ENCODE results near the gene SLC7A6OS. TPM values are rescaled to one million over a fixed set of nuclear protein-coding genes. Genes with fewer than 3 reads are reported as not detected.

The SLC7A6OS gene
- polyA plus RNA-seq, 1 experiment = 10.9 TPM

GRCh38 chr16:68357521-68357922 lies 46.8 kb upstream of the SLC7A6OS start:
- DNase-seq (ENCODE audit: low read depth, low spot score) = no peak
- ChIA-PET CTCF (no interaction called here), POLR2A (no interaction called here)
- no peak for TF ChIP-seq CTCF (IDR thresholded peaks at IDR 0.05; ENCODE audit: low read depth, low read length)
- Histone ChIP-seq H3K27me3 (ENCODE audit: control insufficient read depth, insufficient read depth, low read length) (no peaks in the 10 kb centered on the region), H3K27ac (ENCODE audit: low read depth, low read length) (no peak overlapping the region), H3K4me3 (ENCODE audit: low read depth, low read length) (no peak overlapping the region), H3K9me3 (ENCODE audit: control insufficient read depth, insufficient read depth, low read length) (no peaks in the 10 kb centered on the region; the same call in 1 of the 2 replicates)

GRCh38 chr16:68356919-68357286 lies 46.2 kb upstream of the SLC7A6OS start:
- TF ChIP-seq CTCF (IDR thresholded peaks at IDR 0.05; ENCODE audit: low read depth, low read length) = no peak
- Histone ChIP-seq H3K27ac (ENCODE audit: low read depth, low read length) (no peak overlapping the region), H3K9me3 (ENCODE audit: control insufficient read depth, insufficient read depth, low read length) (no peaks in the 10 kb centered on the region; the same call in 1 of the 2 replicates), H3K27me3 (ENCODE audit: control insufficient read depth, insufficient read depth, low read length) (no peaks in the 10 kb centered on the region), H3K4me3 (ENCODE audit: low read depth, low read length) (no peak overlapping the region)
- ChIA-PET CTCF (no interaction called here), POLR2A (interaction anchor here (1.2 kb wide), 1 partner anchor 93 kb away, joined by 3 read pairs; the partner anchor contains the start of gene SLC7A6)
- DNase-seq (ENCODE audit: low read depth, low spot score) = no peak

- CTCF ChIA-PET = no interaction called here
- no peaks in the 10 kb centered on the region for H3K27me3 ChIP-seq (ENCODE audit: control insufficient read depth, insufficient read depth, low read length)
- no peak for DNase-seq (ENCODE audit: low read depth, low spot score)
- POLR2A ChIA-PET = interaction anchor here (1.2 kb wide), 1 partner anchor 92 kb away, joined by 3 read pairs; the partner anchor contains the start of gene SLC7A6
- H3K9me3 ChIP-seq (ENCODE audit: control insufficient read depth, insufficient read depth, low read length) = no peaks in the 10 kb centered on the region; the same call in 1 of the 2 replicates
- H3K4me3 ChIP-seq (ENCODE audit: low read depth, low read length) = no peak overlapping the region
- H3K27ac ChIP-seq (ENCODE audit: low read depth, low read length) = no peak overlapping the region
- TF ChIP-seq CTCF (IDR thresholded peaks at IDR 0.05; ENCODE audit: low read depth, low read length) = no peak
Observed at GRCh38 chr16:68356249-68356918, 45.6 kb upstream of the SLC7A6OS start.

GRCh38 chr16:68355447-68356248 lies 44.9 kb upstream of the SLC7A6OS start:
- TF ChIP-seq CTCF (IDR thresholded peaks at IDR 0.05; ENCODE audit: low read depth, low read length) = no peak
- H3K4me3 ChIP-seq (ENCODE audit: low read depth, low read length) = no peak overlapping the region
- H3K9me3 ChIP-seq (ENCODE audit: control insufficient read depth, insufficient read depth, low read length) = no peaks in the 10 kb centered on the region
- H3K27me3 ChIP-seq (ENCODE audit: control insufficient read depth, insufficient read depth, low read length) = no peaks in the 10 kb centered on the region
- DNase-seq (ENCODE audit: low read depth, low spot score) = no peak
- CTCF ChIA-PET = no interaction called here
- no peak overlapping the region for H3K27ac ChIP-seq (ENCODE audit: low read depth, low read length)
- POLR2A ChIA-PET = interaction anchor here (1.2 kb wide), 1 partner anchor 92 kb away, joined by 3 read pairs; the partner anchor contains the start of gene SLC7A6

DNA sequence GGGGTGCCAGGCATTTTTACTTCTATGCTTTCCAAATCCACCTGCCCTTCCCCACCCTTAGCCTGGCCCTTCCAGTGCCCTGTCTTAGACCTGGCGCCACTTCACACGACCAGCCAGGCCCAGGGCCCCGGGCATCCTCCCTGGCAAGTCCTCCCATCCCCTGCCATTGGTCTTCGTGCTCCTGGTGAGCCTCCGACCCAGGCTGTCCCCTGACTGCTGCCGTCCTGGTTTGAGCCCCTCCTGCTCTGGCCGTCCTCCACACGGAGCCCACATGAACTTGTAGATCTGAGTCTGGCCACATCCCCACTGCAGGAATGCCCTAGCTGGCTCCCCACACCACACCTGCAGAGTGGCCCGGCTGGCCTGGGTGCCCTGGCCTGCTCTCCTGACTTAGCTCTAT lies 44.1 kb upstream of the SLC7A6OS start:
- TF ChIP-seq CTCF (IDR thresholded peaks at IDR 0.05; ENCODE audit: low read depth, low read length) = no peak
- H3K4me3 ChIP-seq (ENCODE audit: low read depth, low read length) = no peak overlapping the region
- H3K27me3 ChIP-seq (ENCODE audit: control insufficient read depth, insufficient read depth, low read length) = no peaks in the 10 kb centered on the region
- ChIA-PET POLR2A (no interaction called here), CTCF (no interaction called here)
- DNase-seq (ENCODE audit: low read depth, low spot score) = no peak
- H3K9me3 ChIP-seq (ENCODE audit: control insufficient read depth, insufficient read depth, low read length) = no peaks in the 10 kb centered on the region
- H3K27ac ChIP-seq (ENCODE audit: low read depth, low read length) = no peak overlapping the region

Data from AG04450 (cell line).